T-cell (primary cell): Measurements from ENCODE around the gene HSPB8. TPM values are rescaled to one million over a fixed set of nuclear protein-coding genes. Genes with fewer than 3 reads are reported as not detected.

Experiments used
- ATAC-seq, 4 experiments: fragments of 200-7000 bp in 3 of 4; fragments of 150-1000 bp in 1 of 4; cut with Tn5 transposase; replicated peaks in 1 of 4; 1 replicate in 3 of 4; 2 replicates in 1 of 4; pipeline ENCODE4 v1.10.0; 2021; ENCODE audit warnings: moderate library complexity in 3 of 4, mild to moderate bottlenecking in 2 of 4, moderate number of reproducible peaks in 1 of 4
- CTCF ChIA-PET, 2 donors: fragments of 300-600 bp; sonication (Branson Sonifier 250); formaldehyde crosslinking; loops; one replicate each; lab custom pipeline; 2022; ENCODE audit warnings: antibody characterized with exemption in 2 of 2; lab: Charles Lee
- POLR2A ChIA-PET, 2 donors: fragments of 300-600 bp; sonication (Branson Sonifier 250); formaldehyde crosslinking; loops; one replicate each; lab custom pipeline; 2022; ENCODE audit warnings: antibody characterized with exemption in 2 of 2; lab: Charles Lee
- DNase-seq, 35 experiments: peaks; one replicate each; pipeline versions ENCODE4 v3.0.0 to v3.0.0-alpha.2; 2013 to 2023
- H3K27ac ChIP-seq: one replicate; pipeline ENCODE4 v1.5.1; 2013; ENCODE audit warnings: low read length
- H3K27me3 ChIP-seq, 2 experiments: replicated peaks in 1 of 2; 1 replicate in 1 of 2; 2 replicates in 1 of 2; pipeline versions ENCODE4 v1.6.1 to v1.7.0; 2013; ENCODE audit warnings: low read length in 1 of 2, mixed read lengths in 1 of 2; ENCODE audit not compliant: control insufficient read depth in 2 of 2, insufficient read depth in 2 of 2; ENCODE audit errors: extremely low read depth in 1 of 2
- H3K36me3 ChIP-seq, 2 donors: 1 replicate in 1 of 2; 2 replicates in 1 of 2; pipeline versions ENCODE4 v1.6.1 to v1.7.0; 2013; ENCODE audit warnings: low read length in 1 of 2; ENCODE audit not compliant: control insufficient read depth in 2 of 2, insufficient read depth in 1 of 2; ENCODE audit errors: extremely low read depth in 1 of 2
- H3K4me1 ChIP-seq, 2 experiments: 1 replicate in 1 of 2; 2 replicates in 1 of 2; pipeline versions ENCODE4 v1.6.1 to v1.7.0; 2013; ENCODE audit warnings: low read length in 2 of 2, mixed read lengths in 1 of 2; ENCODE audit not compliant: insufficient read depth in 2 of 2, control insufficient read depth in 1 of 2; ENCODE audit errors: extremely low read depth in 1 of 2
- H3K4me3 ChIP-seq, 2 donors: 1 replicate in 1 of 2; 2 replicates in 1 of 2; pipeline versions ENCODE4 v1.5.1 to v1.7.0; 2013; ENCODE audit warnings: mild to moderate bottlenecking in 2 of 2, low read length in 1 of 2, moderate library complexity in 1 of 2; ENCODE audit not compliant: control insufficient read depth in 1 of 2; ENCODE audit errors: extremely low read depth in 1 of 2
- H3K9me3 ChIP-seq: 2 replicates; pipeline ENCODE4 v1.7.0; 2013
- H3K27ac Mint-ChIP-seq, 2 donors: one replicate each; pipeline ENCODE4 v1.8.0; 2020 to 2021; ENCODE audit warnings: mild to moderate bottlenecking in 2 of 2, mixed read lengths in 2 of 2
- H3K27me3 Mint-ChIP-seq, 2 donors: one replicate each; pipeline ENCODE4 v1.8.0; 2021 to 2022; ENCODE audit warnings: mixed read lengths in 2 of 2
- H3K36me3 Mint-ChIP-seq: one replicate; pipeline ENCODE4 v1.8.0; 2021; ENCODE audit warnings: mixed read lengths
- H3K4me1 Mint-ChIP-seq, 3 donors: one replicate each; pipeline ENCODE4 v1.8.0; 2020 to 2022; ENCODE audit warnings: mixed read lengths in 3 of 3, mild to moderate bottlenecking in 1 of 3
- H3K4me3 Mint-ChIP-seq, 3 donors: one replicate each; pipeline ENCODE4 v1.8.0; 2020 to 2022; ENCODE audit warnings: mild to moderate bottlenecking in 3 of 3, mixed read lengths in 3 of 3, moderate library complexity in 3 of 3
- H3K9me3 Mint-ChIP-seq, 3 donors: one replicate each; pipeline ENCODE4 v1.8.0; 2020 to 2022; ENCODE audit warnings: mixed read lengths in 3 of 3
- WGBS: methylation state at CpG from one replicate; pipeline ENCODE4 v1.1.5; 2013; ENCODE audit warnings: missing lambda C conversion rate; ENCODE audit not compliant: insufficient coverage; 5-methylcytosine and 5-hydroxymethylcytosine counted together
- total RNA-seq, 35 experiments: library from RNA in 6 of 35; stranded (reverse) in 6 of 35; fragments of 120-200 nt in 1 of 35; gene quantifications; one replicate each; pipeline versions ENCODE4 v1.2.1 to v1.2.4 and lab custom pipeline; 2013 to 2026

The HSPB8 gene
- total RNA-seq, 5 donors from 2014 or later (not counting 1 experiment from before 2014, with no cell fraction given) = 0.18 TPM; not detected in 4

DNA sequence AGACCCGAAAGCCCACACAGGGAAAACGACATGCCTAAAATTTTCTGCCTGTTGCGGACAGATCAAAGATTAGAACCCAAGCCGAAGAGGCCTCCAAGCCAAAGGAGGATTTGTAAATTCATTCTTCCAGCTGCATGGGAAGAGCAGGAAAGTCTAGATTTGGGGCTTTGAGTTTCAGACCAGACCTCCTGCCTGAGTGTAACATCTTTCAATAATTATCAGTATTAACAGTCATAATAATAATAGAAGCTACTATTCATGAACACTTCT, 1.7 kb upstream of the HSPB8 start:
- Mint-ChIP-seq H3K27me3 (peaks cover 9 to 16% of the 10 kb centered on the region in 2 donors), H3K9me3 (peaks cover 0 to 5% (median 0%) of the 10 kb centered on the region in 3 donors), H3K4me1 (no peaks in the 10 kb centered on the region), H3K36me3 (no peaks in the 10 kb centered on the region), H3K4me3 (no peak overlapping the region), H3K27ac (no peak overlapping the region)
- Histone ChIP-seq H3K36me3 (no peaks in the 10 kb centered on the region), H3K4me1 (no peaks in the 10 kb centered on the region), H3K27ac (no peak overlapping the region), H3K27me3 (peaks cover 2 to 31% of the 10 kb centered on the region in 2 experiments), H3K4me3 (no peak overlapping the region), H3K9me3 (no peaks in the 10 kb centered on the region)
- no peak for DNase-seq
- POLR2A ChIA-PET = no interaction called here
- CTCF ChIA-PET = no interaction called here
- ATAC-seq = no peak
- WGBS = 100% methylated on average over 4 of the region's 4 CpGs

DNA sequence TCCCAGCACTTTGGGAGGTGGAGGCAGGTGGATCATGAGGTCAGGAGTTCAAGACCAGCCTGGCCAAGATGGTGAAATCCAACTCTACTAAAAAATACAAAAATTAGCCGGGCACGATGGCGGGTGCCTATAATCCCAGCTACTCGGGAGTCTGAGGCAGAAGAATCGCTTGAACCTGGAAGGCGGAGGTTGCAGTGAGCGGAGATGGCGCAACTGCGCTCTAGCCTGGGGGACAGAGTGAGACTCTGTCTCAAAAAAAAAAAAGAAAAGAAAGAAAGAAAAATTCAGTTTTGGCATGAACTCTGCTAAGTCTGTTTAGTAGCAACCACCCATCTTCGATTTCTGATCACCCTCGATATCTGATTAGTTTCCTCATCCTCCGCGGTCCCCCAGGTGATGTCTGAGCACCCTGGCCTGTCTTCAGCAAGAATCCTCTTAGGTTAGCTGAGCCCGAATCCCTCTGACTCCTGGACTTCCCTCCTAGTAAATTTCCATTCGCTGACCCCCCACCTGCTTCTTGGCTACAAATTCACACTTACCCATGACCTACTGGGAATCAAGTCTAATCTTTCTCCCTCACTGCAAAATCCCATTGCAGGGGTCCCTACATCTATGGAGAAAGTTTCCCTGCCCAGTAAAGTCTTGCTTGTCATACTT, 879 bp upstream of the HSPB8 start:
- ATAC-seq (no peak), DNase-seq (no peak)
- no peaks in the 10 kb centered on the region for H3K36me3 ChIP-seq
- no peaks in the 10 kb centered on the region for H3K9me3 ChIP-seq
- no peaks in the 10 kb centered on the region for H3K4me1 Mint-ChIP-seq
- WGBS = 92% methylated on average over 13 of the region's 15 CpGs
- H3K27ac ChIP-seq = no peak overlapping the region
- H3K4me3 Mint-ChIP-seq = no peak overlapping the region
- CTCF ChIA-PET = no interaction called here
- POLR2A ChIA-PET = no interaction called here
- H3K27me3 ChIP-seq = peaks cover 2 to 30% of the 10 kb centered on the region in 2 experiments
- H3K36me3 Mint-ChIP-seq = no peaks in the 10 kb centered on the region
- H3K4me3 ChIP-seq = no peak overlapping the region
- peaks cover 9 to 16% of the 10 kb centered on the region in 2 donors for H3K27me3 Mint-ChIP-seq
- H3K4me1 ChIP-seq = no peaks in the 10 kb centered on the region
- no peak overlapping the region for H3K27ac Mint-ChIP-seq
- H3K9me3 Mint-ChIP-seq = no peaks in the 10 kb centered on the region

DNA sequence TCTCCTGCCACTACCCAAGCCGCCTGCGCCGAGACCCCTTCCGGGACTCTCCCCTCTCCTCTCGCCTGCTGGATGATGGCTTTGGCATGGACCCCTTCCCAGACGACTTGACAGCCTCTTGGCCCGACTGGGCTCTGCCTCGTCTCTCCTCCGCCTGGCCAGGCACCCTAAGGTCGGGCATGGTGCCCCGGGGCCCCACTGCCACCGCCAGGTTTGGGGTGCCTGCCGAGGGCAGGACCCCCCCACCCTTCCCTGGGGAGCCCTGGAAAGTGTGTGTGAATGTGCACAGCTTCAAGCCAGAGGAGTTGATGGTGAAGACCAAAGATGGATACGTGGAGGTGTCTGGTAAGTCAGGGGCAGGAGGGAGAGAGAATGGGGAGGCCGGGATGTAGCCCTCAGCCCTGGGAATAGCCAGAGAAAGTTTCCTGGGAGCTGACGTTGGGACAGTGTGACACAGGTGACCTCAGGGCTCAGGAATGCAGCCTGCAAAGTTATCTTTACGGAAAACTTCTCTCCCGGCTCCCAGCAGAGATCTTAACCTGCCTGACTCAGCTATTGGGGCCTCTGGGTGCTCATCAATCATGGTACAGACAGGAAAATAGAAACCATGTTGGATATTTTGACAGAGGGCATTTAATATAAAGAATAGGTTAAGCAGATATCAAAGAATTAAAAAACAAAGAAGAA, 747 bp downstream of the HSPB8 start:
- Histone ChIP-seq H3K4me3 (no peak overlapping the region), H3K36me3 (no peaks in the 10 kb centered on the region), H3K27ac (no peak overlapping the region), H3K9me3 (no peaks in the 10 kb centered on the region), H3K4me1 (no peaks in the 10 kb centered on the region), H3K27me3 (peaks cover 2 to 27% of the 10 kb centered on the region in 2 experiments)
- ChIA-PET POLR2A (no interaction called here), CTCF (no interaction called here)
- ATAC-seq (no peak), DNase-seq (no peak)
- no peaks in the 10 kb centered on the region for H3K36me3 Mint-ChIP-seq
- H3K4me3 Mint-ChIP-seq = no peak overlapping the region
- no peaks in the 10 kb centered on the region for H3K9me3 Mint-ChIP-seq
- H3K27ac Mint-ChIP-seq = no peak overlapping the region
- peaks cover 9 to 16% of the 10 kb centered on the region in 2 donors for H3K27me3 Mint-ChIP-seq
- WGBS = 59% methylated on average over 11 of the region's 18 CpGs
- H3K4me1 Mint-ChIP-seq = no peaks in the 10 kb centered on the region

DNA sequence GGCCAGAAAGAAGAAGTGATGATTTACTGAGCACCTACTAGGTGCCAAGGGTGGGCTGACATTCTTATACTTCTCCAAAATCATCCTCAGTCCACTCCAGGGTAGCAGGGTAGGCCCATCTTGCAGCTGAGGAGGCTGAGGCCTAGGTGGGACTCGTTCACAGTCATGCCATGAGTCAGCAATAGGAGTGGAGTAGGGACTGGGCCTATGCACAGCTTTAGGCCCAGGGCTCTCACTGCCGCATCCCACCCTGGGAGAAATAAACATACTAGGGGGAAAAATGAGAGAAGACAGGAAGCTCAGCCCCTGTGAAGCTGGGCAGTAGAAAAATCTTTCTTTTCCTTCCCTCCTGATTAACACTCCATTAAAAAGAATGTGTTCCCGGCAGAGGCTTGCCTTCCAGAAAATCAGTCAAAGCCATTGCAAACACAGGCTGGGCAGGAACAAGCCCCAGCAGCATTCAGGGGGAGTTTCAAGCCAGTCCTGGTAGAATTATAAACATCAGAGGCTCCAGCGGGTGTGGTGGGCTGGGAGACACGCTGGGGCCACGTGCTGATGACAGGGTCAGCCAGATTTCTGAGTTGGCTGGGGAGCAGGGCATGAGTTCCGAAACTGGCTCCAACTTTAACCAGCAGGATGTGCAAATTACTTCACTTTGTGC, 1.8 kb downstream of the HSPB8 start:
- Mint-ChIP-seq H3K9me3 (no peaks in the 10 kb centered on the region), H3K4me1 (no peaks in the 10 kb centered on the region), H3K4me3 (no peak overlapping the region), H3K27me3 (peaks cover 9 to 14% of the 10 kb centered on the region in 2 donors), H3K36me3 (no peaks in the 10 kb centered on the region), H3K27ac (no peak overlapping the region)
- POLR2A ChIA-PET = no interaction called here
- H3K4me1 ChIP-seq = no peaks in the 10 kb centered on the region
- H3K27ac ChIP-seq = no peak overlapping the region
- ATAC-seq (no peak), DNase-seq (no peak)
- no peaks in the 10 kb centered on the region for H3K36me3 ChIP-seq
- H3K27me3 ChIP-seq = peaks cover 2 to 18% of the 10 kb centered on the region in 2 experiments
- no peak overlapping the region for H3K4me3 ChIP-seq
- WGBS = 34% methylated on average over 5 of the region's 7 CpGs
- CTCF ChIA-PET = no interaction called here
- no peaks in the 10 kb centered on the region for H3K9me3 ChIP-seq

DNA sequence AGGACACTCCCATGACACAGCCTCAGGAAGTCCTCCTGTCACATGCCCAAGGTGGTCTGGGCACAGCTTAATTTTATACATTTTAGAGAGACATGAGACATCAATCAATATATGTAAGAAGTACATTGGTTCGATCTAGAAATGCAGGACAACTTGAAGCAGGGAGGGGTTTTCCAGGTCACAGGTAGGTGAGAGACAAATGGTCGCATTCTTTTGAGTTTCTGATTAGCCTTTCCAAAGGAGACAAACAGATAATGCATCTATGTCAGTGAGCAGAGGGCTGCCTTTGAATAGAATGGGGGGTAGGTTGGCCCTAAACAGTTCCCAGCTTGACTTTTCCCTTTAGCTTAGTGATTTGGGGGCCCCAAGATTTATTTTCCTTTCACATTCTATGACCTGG, 2.5 kb downstream of the HSPB8 start:
- CTCF ChIA-PET = no interaction called here
- WGBS = 100% methylated on average over 1 of the region's 2 CpGs

DNA sequence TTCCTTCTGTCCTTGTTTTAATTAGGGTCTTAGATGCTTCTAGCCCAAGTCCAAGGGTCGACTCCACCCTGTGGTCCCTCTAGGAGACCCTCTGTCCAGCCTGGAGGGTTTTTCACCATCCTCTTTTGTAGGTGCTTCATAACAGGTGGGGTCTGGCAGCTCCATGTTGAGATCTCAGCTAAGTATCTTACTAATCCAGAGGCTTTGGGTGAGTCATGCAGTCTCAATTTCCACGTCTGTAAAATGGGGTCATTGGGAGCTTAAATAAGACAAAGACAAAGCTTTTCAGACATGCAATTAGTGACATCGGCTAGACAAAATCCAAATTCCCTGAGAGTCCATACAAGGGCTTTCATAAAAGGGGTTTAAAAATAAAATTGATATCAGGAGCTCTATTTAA, 3.2 kb downstream of the HSPB8 start:
- no peaks in the 10 kb centered on the region for H3K4me1 Mint-ChIP-seq
- no peak for ATAC-seq
- Histone ChIP-seq H3K4me1 (no peaks in the 10 kb centered on the region), H3K27me3 (peaks cover 2 to 14% of the 10 kb centered on the region in 2 experiments), H3K9me3 (no peaks in the 10 kb centered on the region), H3K27ac (no peak overlapping the region), H3K36me3 (no peaks in the 10 kb centered on the region), H3K4me3 (no peak overlapping the region)
- ChIA-PET CTCF (no interaction called here), POLR2A (no interaction called here)
- no peak for DNase-seq
- H3K27ac Mint-ChIP-seq = no peak overlapping the region
- 100% methylated on average over 1 of the region's 3 CpGs for WGBS
- H3K9me3 Mint-ChIP-seq = no peaks in the 10 kb centered on the region
- peaks cover 4 to 8% of the 10 kb centered on the region in 2 donors for H3K27me3 Mint-ChIP-seq
- no peaks in the 10 kb centered on the region for H3K36me3 Mint-ChIP-seq
- no peak overlapping the region for H3K4me3 Mint-ChIP-seq

More for the DNA sequence above, 2.5 kb downstream of the HSPB8 start:
- Mint-ChIP-seq H3K27ac (no peak overlapping the region), H3K9me3 (no peaks in the 10 kb centered on the region), H3K36me3 (no peaks in the 10 kb centered on the region), H3K4me1 (no peaks in the 10 kb centered on the region), H3K27me3 (peaks cover 6 to 11% of the 10 kb centered on the region in 2 donors), H3K4me3 (no peak overlapping the region)
- POLR2A ChIA-PET = no interaction called here
- Histone ChIP-seq H3K36me3 (no peaks in the 10 kb centered on the region), H3K27me3 (peaks cover 2 to 17% of the 10 kb centered on the region in 2 experiments), H3K4me1 (no peaks in the 10 kb centered on the region), H3K4me3 (no peak overlapping the region), H3K9me3 (no peaks in the 10 kb centered on the region), H3K27ac (no peak overlapping the region)
- ATAC-seq (no peak), DNase-seq (no peak)
